CD4-positive, alpha-beta T cell treated with Interleukin-12 subunit alpha and Interleukin-12 subunit beta, for 1 hour (primary cell): ENCODE measurements around the gene PATL2.
"Not testable (repeated sequence)": the region's sequence is repeated elsewhere in the genome, so short reads cannot be mapped to it uniquely, and the experiment has no call there.

ENCODE experiments used
- DNase-seq: peaks from one replicate; pipeline ENCODE4 v3.0.0-alpha.2; 2020

PATL2 gene

DNA sequence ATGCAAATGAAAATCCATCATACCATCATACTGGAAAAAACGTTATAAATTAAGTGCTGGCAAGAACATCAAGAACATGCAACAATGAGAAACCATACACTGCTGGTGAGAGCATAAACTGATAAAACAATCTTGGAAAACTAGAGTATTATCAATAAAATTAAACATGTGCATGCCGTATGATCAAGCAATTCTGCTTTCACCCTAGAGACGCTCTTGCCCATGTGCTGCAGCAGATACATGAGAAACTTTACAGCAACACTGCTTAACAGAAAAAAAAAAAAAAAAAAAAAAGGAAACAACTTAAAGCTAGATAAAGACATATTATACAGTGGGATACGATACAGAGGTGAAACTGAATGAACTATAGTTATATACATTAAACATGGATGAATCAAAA lies 69.5 kb downstream of the PATL2 start:
- no peak for DNase-seq

DNA sequence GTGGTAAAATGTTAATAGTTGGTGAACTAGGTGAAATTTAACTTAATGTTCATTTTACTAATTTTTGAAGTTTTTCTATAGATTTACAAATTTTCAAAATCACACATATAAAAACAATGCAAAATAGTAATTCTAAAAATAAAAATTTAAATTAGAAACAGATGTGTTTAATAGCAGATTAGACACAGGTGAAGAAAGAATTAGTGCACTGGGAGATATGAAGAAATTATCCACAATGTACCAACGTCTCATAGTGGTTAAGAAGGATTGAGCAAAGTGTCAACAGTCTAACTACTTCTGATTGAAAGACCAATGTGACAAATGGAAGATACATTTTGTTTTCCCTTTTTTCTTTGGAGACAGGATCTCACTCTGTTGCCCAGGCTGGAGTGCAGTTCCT lies 74.1 kb downstream of the PATL2 start:
- DNase-seq: no peak

DNA sequence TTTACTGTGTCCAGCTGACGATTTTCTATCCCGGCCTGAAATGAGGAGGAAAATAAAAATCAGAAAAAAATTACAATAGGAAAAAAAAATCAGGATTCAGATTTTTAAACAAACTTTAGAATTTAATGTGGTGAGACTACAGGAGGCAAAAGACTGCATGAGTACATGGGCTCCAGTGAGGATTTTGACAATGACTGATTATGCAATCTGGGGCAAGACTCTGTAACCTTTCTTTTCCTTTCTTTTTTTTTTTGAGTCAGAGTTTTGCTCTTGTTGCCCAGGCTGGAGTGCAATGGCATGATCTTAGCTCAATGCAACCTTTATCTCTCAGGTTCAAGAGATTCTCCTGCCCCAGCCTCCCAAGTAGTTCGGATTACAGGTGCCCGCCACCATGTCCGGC lies 77.5 kb downstream of the PATL2 start:
- DNase-seq: no peak

DNA sequence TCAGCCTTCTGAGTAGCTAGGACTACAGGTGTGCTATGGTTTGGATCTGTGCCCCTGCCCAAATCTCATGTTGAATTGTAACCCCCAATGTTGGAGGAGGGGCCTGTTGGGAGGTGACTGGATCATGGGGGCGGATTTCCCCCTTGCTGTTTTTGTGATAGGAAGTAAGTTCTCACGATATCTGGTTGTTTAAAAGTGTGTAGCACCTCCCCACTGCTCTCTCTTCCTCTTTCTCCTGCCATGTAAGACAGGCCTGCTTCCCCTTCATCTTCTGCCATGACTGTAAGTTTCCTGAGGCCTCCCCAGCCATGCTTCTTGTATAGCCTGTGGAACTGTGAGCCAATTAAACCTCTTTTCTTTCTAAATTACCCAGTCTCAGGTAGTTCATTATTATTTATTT lies 85.8 kb downstream of the PATL2 start:
- not testable (repeated sequence) for DNase-seq

DNA sequence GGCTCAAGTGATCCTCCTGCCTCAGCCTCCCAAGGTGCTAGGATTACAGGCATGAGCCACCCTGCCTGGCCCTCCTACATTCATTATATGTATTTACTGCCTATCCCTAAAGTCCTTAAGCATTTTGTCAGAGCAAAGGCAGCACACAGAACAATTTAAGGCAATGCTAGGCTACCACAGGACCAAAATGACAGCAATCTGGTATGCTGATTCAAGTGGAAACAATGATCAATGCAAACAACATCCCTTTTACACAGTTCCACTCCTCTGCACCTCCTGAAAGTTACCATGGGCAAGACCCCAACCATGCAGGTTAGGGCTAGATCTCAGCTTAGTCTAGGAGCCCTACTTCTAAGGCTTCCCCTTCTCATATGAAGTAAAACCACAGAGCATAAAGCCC lies 87.9 kb downstream of the PATL2 start:
- DNase-seq: no peak

DNA sequence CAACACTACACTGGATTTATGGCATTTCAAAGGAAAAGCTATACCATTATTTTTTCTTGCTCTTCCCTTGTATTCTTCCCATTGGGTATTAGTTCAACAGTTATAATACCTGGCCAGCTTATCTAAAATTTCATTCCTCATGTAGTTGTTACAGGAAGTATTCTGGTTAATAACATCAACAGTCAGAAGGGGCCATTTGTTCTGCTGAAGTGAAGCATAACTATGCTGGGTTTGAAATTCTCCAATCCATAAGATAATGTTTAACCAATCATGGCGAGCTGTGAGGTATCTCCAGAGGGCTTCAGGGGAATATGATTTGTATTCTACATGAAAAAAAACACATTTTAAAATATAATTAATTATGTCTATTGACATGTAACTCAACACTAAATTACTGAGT lies 91.0 kb downstream of the PATL2 start:
- DNase-seq: no peak

DNA sequence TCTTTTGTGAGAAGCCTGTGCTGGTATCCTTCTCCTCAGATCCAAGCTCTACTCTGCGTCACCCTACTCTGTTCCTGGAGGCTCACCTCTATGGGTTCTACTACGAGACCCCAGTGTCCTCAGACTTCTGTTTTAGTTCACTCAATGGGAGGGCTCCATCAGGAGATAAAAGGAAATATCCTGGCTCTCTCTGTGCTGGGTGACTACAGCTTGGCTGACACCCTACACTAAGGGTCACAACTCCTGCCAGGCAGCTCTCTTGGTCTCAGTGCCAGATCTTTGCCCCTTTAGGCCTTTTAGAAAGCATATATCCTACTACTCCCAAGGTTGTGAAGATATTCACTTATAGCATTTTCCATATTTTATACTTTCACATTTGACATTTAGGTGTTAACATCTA lies 94.1 kb downstream of the PATL2 start:
- no peak for DNase-seq
